H1 (cell line): ENCODE results near the gene PPP1R12B. TPM values are rescaled to one million over a fixed set of nuclear protein-coding genes. Genes with fewer than 3 reads are reported as not detected.

ENCODE experiments used
- CEBPB ChIP-seq: IDR thresholded peaks from 2 replicates; pipeline ENCODE4 v1.6.1; 2012; ENCODE audit warnings: low read depth, low read length
- CHD7 ChIP-seq: fragments of 300-600 bp; sonication (generic); IDR thresholded peaks from 2 replicates; pipeline ENCODE4 v1.7.1; 2012; ENCODE audit warnings: low read length, moderate library complexity, mild to moderate bottlenecking, inconsistent platforms; ENCODE audit not compliant: insufficient replicate concordance
- RBBP5 ChIP-seq: IDR thresholded peaks from 2 replicates; pipeline ENCODE4 v1.7.1; 2012; ENCODE audit warnings: low read depth, mild to moderate bottlenecking, inconsistent platforms, low read length, moderate library complexity, borderline replicate concordance
- SP1 ChIP-seq: IDR thresholded peaks from 2 replicates; pipeline ENCODE4 v1.6.1; 2011; ENCODE audit warnings: low read depth, low read length
- polyA plus RNA-seq, 7 experiments: library from polyadenylated mRNA; depleted of rRNA in 3 of 7; stranded (reverse) in 5 of 7; unstranded in 2 of 7; fragments of >200 nt in 5 of 7; fragments of 200-250 nt in 2 of 7; gene quantifications; 1 replicate in 5 of 7; 2 replicates in 1 of 7; 4 replicates in 1 of 7; pipeline versions ENCODE4 v1.2.1 to v1.2.3, GENCODE V29; 2011 to 2013; ENCODE audit warnings: missing spikeins in 2 of 7, mixed read lengths in 2 of 7
- total RNA-seq: library from RNA; stranded (reverse); fragmentation: NEBNext Ultra II Directional; extraction: Animal tissue kit (Norgen Biotek cat#: 25700); gene quantifications from 2 replicates; pipeline ENCODE4 v1.2.1, GENCODE V29; 2021

The PPP1R12B gene
- total and polyA plus RNA-seq, 2 of the 8 experiments (the other 6 are each of a cell fraction or from before 2014, with no cell fraction given): 7.9 to 18.7 TPM

DNA sequence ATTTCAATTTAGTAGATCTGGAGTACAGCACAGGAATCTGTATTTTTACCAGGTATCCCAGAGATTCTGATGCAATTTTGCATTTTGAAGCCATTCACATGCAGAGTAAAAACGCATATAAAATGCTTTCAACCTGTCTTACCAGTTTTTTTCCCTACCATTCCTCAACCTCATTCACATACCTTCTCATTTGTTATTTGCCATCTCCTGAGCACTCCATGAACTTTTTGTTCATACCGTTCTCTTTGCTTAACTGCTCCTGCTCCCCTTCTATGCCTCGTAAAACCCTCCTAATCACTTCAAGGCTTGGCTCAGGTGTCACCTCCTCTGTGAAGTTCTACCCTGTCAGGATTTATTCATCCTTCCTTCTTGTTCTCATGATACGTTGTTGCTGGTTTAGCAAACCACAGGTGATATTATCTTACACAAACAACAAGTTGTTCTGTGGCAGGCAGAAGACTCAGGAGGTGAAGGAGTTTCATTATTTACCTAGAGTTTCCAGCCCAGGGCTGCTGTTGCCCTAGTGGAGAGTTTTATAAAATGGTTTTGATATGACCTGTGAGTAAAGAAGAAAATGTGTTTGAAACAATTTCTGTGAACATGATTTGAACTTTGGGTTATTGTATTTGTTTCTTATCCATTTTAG, 31.5 kb downstream of the PPP1R12B start (continued):
- TF ChIP-seq CHD7 (peak; percentile 12), CEBPB (peak; percentile 72; the same call in 1 of the 2 replicates), RBBP5 (peak; percentile 66; the same call in 1 of the 2 replicates), SP1 (peak; percentile 62; the same call in 1 of the 2 replicates)
- TF ChIP-seq, all 59 proteins: peak for 4; not testable (repeated sequence) for 55
